ENCODE measurements around the gene RPS16. TPM values are rescaled to one million over a fixed set of nuclear protein-coding genes. Genes with fewer than 3 reads are reported as not detected.

Gene RPS16
- polyA plus RNA-seq, 4 donors = 1,121 to 1,373 (median 1,329) TPM

DNA sequence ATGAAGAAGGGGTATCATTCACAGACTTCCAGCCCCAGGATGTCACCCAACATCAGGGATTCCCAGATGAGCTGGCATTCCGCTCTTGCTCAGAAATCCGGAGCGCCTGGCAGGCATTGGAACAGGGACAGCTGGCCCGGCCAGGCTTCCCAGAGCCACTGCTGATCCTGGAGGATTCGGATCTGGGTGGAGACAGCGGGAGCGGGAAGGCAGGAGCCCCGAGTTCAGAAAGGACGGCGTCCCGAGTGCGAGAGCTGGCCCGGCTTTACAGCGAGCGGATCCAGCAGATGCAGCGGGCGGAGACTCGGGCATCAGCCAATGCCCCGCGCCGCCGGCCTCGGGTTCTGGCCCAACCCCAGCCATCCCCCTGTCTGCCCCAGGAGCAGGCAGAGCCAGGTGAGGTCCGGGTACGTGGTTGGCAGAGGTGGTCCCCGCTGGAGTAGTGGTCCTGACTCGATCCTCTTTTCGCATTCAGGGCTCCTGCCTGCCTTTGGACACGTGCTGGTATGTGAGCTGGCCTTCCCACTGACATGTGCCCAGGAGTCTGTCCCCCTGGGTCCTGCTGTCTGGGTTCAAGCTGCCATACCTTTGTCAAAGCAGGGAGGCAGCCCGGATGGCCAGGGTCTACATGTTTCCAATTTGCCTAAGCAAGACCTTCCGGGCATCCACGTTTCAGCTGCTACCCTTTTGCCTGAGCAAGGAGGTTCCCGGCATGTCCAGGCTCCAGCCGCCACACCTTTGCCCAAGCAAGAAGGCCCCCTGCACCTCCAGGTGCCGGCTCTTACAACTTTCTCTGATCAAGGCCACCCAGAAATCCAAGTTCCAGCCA, 12.3 kb downstream of the RPS16 start:
- no peak for DNase-seq (ENCODE audit: low read depth in 4 of 4, low spot score in 3 of 4)

DNA sequence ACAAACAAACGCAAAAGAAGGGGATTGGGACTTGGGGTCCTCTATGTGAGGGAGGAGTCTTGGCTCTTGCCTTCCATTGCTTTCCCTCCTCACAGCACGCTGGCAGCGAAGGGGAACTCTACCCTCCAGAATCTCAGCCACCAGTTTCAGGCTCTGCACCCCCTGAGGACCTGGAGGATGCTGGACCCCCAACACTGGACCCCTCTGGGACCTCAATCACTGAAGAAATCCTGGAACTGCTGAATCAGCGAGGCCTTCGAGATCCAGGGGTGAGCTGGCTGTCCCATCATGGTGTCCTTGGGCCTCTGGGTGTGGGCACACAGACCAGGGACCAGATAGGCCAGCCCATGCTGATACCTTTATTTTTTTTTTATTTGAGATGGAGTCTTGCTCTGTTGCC, 13.7 kb downstream of the RPS16 start:
- DNase-seq (ENCODE audit: low read depth in 4 of 4, low spot score in 3 of 4) = no peak

DNA sequence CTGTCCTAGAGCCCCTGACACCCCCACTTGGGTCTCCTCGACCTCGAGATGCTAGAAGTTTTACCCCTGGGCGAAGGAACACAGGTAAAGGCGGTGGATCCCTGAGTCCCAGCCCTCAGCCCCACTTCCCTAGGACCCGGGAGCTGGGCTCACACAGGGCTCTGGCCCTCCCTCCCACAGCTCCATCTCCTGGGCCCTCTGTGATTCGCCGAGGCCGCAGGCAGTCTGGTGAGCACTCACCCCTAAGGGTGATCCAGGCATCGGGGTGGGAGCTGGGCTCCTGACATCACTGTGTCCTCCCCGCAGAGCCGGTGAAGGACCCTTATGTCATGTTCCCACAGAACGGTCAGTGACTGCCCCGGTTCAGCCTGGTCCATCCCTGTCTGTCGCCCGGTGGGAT, 15.0 kb downstream of the RPS16 start:
- no peak for DNase-seq (ENCODE audit: low read depth in 4 of 4, low spot score in 3 of 4)

- DNase-seq (ENCODE audit: low read depth in 4 of 4, low spot score in 3 of 4) = no peak
These were observed 16.7 kb downstream of the RPS16 start for GRCh38 chr19:39419003-39419402.

GRCh38 chr19:39417463-39418181, 18.1 kb downstream of the RPS16 start:
- DNase-seq (ENCODE audit: low read depth in 4 of 4, low spot score in 3 of 4) = no peak

GRCh38 chr19:39416152-39417120, 19.3 kb downstream of the RPS16 start:
- no peak for DNase-seq (ENCODE audit: low read depth in 4 of 4, low spot score in 3 of 4)

- no peak for DNase-seq (ENCODE audit: low read depth in 4 of 4, low spot score in 3 of 4)
These were observed 20.4 kb downstream of the RPS16 start for GRCh38 chr19:39415111-39416046.

DNA sequence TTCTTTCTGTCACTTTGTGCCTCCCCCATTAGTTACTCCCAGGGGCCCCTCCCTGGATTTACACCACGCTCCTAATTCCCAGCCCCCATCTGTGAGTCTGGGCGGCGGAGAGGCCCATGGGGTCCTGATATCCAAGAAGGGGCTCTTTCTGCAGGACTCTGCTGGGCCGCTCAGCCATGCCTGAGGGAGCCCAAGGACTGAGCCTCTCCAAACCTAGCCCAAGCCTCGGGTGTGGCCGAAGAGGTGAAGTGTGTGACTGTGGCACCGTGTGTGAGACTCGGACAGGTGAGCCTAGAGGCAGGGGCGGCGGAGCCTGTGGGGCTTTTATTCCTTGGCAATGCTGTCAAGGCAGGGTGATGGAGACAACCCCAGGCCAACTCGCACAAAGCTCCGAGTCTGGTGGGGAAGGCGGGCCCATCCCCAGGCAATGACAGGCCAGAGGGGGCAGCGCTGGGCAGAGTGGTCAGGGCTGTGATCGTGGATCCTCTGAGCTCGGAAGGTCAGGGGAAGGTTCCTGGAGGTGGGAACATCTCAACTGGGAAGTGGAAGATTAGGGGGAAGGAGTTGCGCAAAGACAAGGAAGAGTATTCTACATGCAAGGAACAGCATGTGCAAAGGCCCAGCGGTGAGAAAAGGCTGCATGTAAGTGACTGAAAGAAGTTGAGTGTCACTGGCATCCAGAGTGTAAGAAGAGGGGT, 21.7 kb downstream of the RPS16 start:
- DNase-seq (ENCODE audit: low read depth in 4 of 4, low spot score in 3 of 4) = no peak

- no peak for DNase-seq (ENCODE audit: low read depth in 4 of 4, low spot score in 3 of 4)
These were observed 22.4 kb downstream of the RPS16 start for GRCh38 chr19:39413272-39413910.

DNA sequence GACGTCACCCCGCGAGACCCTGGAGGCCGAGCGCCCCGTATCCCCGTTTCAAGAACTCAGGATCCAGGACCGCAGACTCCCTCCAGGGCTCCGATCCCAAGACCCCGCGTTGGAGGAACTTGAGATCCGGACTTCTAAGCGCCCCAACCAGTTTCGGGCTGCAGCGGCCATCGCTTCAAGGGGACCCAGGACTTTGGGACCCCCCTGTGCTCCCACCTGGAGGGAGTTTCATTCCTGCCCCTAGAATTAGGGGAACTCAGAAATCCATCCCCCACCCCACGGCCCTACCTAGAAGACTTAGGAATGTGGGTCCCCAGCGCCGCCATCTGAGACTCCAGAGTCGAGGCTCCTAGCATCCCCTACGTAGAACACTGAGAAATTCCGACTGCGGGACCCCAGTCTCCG, 22.9 kb downstream of the RPS16 start:
- DNase-seq (ENCODE audit: low read depth in 4 of 4, low spot score in 3 of 4) = peak in 1 of 4 donors; percentile 78

DNA sequence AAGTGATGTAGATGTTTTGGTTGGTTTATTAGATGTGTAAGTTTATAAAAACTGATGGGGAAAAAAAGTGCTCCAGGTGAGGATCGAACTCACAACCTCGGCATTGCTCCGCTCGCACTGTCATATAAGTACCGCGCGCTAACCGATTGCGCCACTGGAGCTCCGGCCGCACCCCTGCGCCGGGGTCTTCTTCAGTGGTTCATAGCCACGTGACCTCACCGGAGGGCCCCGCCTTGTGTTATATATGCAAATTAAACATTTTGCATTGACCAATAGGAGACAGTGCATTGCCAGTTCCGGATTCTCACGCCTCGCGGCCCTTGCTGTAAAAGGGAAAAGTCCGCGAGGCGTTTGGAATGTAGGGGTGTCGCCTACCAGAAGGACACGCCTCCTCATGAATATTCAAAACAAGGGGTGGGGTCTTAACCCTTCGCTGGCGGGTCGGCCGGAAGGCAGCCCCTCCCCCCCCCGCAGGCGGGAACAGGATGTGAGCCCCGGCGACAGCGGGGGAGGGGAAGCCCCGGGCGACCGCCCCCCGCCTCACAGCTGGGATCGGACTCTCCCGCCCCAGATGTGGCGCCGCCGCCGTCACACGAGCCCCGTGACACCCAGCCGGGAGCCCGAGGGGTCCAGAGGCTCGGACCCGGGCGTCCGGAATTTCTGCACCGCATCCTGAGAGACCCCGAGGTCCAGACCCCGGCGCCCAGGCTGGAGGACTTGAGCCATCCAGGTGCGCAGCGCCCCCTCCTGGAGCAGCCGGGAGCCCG, 23.5 kb downstream of the RPS16 start, which contains the start of gene PLEKHG2:
TSS of gene PLEKHG2 (plus strand) at position 570 of the 767 bp plus-strand sequence. CDS start 1,418 bp downstream, outside the sequence.
- DNase-seq (ENCODE audit: low read depth in 4 of 4, low spot score in 3 of 4) = peak; percentile 97 to 99 (median 98)

DNA sequence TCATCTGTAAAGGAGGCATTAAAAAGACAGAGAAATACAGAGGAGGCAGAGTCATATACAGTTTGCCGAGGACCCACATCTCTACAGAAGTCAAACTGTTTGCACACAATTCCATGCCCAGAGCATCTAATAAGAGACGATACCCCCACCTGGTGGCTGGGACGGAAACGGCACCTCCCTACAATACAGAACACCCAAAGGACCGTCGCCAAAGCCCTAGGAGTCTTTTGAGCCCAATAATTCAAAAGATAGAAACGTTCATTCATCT, 24.0 kb downstream of the RPS16 start:
- DNase-seq (ENCODE audit: low read depth in 4 of 4, low spot score in 3 of 4) = peak in 2 of 4 donors; percentile 83 to 85

DNA sequence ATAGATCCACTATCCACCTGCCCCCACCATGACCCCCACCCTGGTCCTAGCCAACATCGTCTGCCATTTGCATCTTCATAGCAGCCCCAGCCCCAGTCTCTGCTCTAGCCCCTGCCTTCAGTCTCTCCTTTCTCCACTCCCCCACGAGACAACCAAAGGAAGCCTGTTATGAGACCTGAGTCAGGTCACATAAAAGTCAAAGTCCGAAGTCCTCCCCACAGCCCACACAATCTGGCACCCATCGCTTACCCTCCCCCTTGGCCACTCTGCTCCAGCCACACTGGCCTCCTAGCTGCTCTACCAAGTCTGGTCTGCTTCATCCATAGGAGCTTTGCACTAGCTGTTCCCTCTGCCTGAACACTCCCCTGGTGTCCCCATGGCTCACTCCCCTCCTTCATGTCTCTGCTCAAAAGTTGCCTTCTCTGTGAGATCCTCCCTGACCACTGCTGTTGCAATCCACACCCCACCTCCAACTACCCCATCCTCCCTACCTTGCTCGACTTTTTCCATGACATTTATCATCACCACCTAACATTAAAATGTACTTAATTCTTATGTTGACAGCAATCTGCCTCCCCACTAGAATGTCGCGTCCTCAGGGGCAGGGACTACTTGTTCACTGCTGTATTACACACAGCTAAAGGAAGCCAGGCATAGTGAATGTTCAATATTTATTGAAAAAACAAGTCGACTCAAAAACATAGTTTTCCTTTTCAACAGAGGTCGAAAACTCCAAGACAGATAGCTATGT, 24.5 kb downstream of the RPS16 start:
- DNase-seq (ENCODE audit: low read depth in 4 of 4, low spot score in 3 of 4) = no peak

DNA sequence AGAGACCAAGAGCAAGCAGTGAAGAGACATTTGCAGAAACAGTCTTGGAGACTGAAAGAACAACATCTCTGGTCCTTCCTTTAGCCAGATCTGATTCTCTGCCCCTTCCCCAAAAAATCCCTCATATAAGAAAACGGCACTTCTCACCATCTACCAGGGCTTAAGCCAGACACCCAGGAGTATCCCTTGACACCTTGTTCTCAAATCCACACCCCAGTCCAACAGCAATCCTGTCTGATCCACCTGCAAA, 25.0 kb downstream of the RPS16 start:
- DNase-seq (ENCODE audit: low read depth in 4 of 4, low spot score in 3 of 4) = no peak

- no peak for DNase-seq (ENCODE audit: low read depth in 4 of 4, low spot score in 3 of 4)
These were observed 25.5 kb downstream of the RPS16 start for GRCh38 chr19:39410017-39410830.

DNA sequence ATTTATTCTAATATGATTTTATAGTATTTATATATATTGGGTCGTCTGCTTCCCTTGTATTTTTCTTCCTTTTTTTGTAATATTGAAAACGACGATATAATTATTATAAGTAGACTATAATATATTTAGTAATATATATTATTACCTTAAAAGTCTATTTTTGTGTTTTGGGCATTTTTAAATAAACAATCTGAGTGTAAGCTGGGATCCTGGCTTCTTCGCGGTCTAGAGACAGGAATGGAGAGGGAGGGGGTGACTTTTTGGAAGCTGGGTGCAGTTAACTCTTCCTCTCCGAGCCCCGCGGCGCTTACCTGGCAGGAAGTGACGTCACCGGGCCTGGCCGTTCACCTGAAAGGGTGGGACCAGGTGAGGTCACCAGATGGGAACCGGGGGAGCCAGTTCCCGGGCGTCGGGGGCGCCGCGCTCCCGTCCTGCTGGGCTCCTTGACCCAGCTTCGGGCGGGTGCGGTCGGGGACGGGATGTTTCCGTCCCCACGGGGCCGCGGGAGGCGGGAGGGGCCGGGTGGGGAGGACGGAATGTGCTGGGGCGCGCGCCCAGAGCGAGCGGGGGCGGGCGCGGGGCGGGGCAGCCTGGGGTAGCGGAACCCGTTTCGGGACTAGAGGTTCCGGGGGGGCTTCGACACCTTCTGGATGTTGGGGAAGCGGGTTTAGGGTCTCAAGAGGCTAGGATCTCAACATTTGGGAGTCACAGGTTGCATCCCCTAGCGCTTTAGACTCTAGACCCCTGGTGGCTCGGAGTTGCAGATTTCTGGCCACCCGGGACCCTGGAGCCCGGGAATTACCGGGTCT, 26.3 kb downstream of the RPS16 start:
- DNase-seq (ENCODE audit: low read depth in 4 of 4, low spot score in 3 of 4) = no peak

All from left renal pelvis (tissue), 4 donors.